ENCODE data around the gene MSI2.

DNA sequence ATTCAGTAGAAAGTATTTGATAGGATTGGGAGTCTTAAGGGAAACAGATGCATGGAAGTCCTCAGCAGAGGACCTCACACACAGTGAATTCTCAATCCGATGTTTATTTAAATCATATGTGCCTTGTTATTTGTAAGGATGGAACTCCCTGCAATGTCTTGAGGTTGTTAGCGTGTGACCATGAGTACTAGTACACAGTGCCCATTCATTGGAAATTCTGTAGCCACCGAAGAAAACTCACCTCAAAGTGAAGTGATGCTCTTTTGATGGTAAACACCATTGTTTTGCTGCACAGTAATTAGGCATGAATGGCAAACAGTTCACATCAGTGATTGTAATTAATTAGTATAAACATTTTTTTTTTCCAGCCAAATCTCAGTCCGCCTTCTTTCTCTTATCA lies 173.6 kb downstream of the MSI2 start:
- TF ChIP-seq, protein P1, sequence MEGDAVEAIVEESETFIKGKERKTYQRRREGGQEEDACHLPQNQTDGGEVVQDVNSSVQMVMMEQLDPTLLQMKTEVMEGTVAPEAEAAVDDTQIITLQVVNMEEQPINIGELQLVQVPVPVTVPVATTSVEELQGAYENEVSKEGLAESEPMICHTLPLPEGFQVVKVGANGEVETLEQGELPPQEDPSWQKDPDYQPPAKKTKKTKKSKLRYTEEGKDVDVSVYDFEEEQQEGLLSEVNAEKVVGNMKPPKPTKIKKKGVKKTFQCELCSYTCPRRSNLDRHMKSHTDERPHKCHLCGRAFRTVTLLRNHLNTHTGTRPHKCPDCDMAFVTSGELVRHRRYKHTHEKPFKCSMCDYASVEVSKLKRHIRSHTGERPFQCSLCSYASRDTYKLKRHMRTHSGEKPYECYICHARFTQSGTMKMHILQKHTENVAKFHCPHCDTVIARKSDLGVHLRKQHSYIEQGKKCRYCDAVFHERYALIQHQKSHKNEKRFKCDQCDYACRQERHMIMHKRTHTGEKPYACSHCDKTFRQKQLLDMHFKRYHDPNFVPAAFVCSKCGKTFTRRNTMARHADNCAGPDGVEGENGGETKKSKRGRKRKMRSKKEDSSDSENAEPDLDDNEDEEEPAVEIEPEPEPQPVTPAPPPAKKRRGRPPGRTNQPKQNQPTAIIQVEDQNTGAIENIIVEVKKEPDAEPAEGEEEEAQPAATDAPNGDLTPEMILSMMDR (IDR thresholded peaks at IDR 0.05; ENCODE audit: insufficient read depth, low read length, poor library complexity, severe bottlenecking): no peak
- no peak for TF ChIP-seq EZH2phosphoT487 (conservative IDR thresholded peaks at IDR 0.05; ENCODE audit: low read length)

Data from SU-DHL-6 (cell line).